Stimulated activated naive B cell treated with anti-CD40 and anti-IgM and Interleukin-4, amounts not matched to agents 10 μg/mL and 1 μg/mL and 100 μg/mL, for 72 hours (primary cell): ENCODE measurements around the gene OTUD3.
"Not testable (repeated sequence)": the region's sequence is repeated elsewhere in the genome, so short reads cannot be mapped to it uniquely, and the experiment has no call there.

Source experiments
- ATAC-seq, 2 donors: fragments of 150-1000 bp; cut with Tn5 transposase; replicated peaks; 2 replicates each; pipeline ENCODE4 v1.10.0; 2021; ENCODE audit warnings: moderate library complexity in 1 of 2
- DNase-seq: peaks from one replicate; pipeline ENCODE4 v3.0.0; 2021
- H3K27ac Mint-ChIP-seq: one replicate; pipeline ENCODE4 v1.8.0; 2022; ENCODE audit warnings: mild to moderate bottlenecking, mixed read lengths
- H3K27me3 Mint-ChIP-seq, 2 donors: one replicate each; pipeline ENCODE4 v1.8.0; 2022; ENCODE audit warnings: mixed read lengths in 2 of 2
- H3K36me3 Mint-ChIP-seq, 2 donors: one replicate each; pipeline ENCODE4 v1.8.0; 2022; ENCODE audit warnings: mixed read lengths in 2 of 2, mild to moderate bottlenecking in 1 of 2
- H3K4me1 Mint-ChIP-seq, 2 donors: one replicate each; pipeline ENCODE4 v1.8.0; 2022; ENCODE audit warnings: mixed read lengths in 2 of 2, mild to moderate bottlenecking in 1 of 2
- H3K4me3 Mint-ChIP-seq, 2 donors: one replicate each; pipeline ENCODE4 v1.8.0; 2022; ENCODE audit warnings: mild to moderate bottlenecking in 2 of 2, mixed read lengths in 2 of 2, moderate library complexity in 1 of 2
- H3K9me3 Mint-ChIP-seq, 2 donors: one replicate each; pipeline ENCODE4 v1.8.0; 2022; ENCODE audit warnings: mixed read lengths in 2 of 2, mild to moderate bottlenecking in 1 of 2

OTUD3 gene

GRCh38 chr1:19879227-19879626 lies 3.0 kb upstream of the OTUD3 start:
- DNase-seq (no peak), ATAC-seq (no peak)
- Mint-ChIP-seq H3K4me1 (peaks cover 9 to 14% of the 10 kb centered on the region in 2 donors), H3K27ac (no peak overlapping the region), H3K27me3 (peaks cover 22 to 33% of the 10 kb centered on the region in 2 donors), H3K4me3 (no peak overlapping the region), H3K9me3 (no peaks in the 10 kb centered on the region), H3K36me3 (peaks cover 0 to 3% of the 10 kb centered on the region in 2 donors)

DNA sequence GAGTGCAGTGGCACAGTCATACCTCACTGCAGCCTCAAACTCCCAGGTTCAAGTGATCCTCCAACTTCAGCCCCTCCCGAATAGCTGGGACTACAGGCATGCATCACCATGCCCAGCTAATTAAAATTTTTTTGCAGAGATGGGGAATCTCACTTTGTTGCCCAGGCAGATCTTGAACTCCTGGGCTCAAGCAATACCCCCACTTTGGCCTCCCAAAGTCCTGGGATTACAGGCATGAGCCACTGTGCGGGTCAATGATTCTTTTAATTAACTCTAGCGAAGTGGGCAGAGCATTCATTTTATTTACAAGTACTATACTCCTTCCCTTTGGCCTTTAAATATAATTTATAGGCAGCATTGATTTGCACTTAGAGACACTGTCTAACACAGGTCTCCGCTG lies 2.5 kb upstream of the OTUD3 start:
- peaks cover 9 to 19% of the 10 kb centered on the region in 2 donors for H3K4me1 Mint-ChIP-seq
- no peak overlapping the region for H3K4me3 Mint-ChIP-seq
- peaks cover 0 to 3% of the 10 kb centered on the region in 2 donors for H3K36me3 Mint-ChIP-seq
- no peak for DNase-seq
- H3K9me3 Mint-ChIP-seq, result no peaks in the 10 kb centered on the region
- H3K27ac Mint-ChIP-seq, result no peak overlapping the region
- peaks cover 18 to 29% of the 10 kb centered on the region in 2 donors for H3K27me3 Mint-ChIP-seq
- no peak for ATAC-seq

- peaks cover 18 to 28% of the 10 kb centered on the region in 2 donors for H3K4me1 Mint-ChIP-seq
- not testable (repeated sequence) for H3K27ac Mint-ChIP-seq, H3K9me3 Mint-ChIP-seq, H3K36me3 Mint-ChIP-seq, DNase-seq, H3K4me3 Mint-ChIP-seq, ATAC-seq
- peaks cover 9 to 22% of the 10 kb centered on the region in 2 donors for H3K27me3 Mint-ChIP-seq
Measured at GRCh38 chr1:19880841-19881240, 1.4 kb upstream of the OTUD3 start.

DNA sequence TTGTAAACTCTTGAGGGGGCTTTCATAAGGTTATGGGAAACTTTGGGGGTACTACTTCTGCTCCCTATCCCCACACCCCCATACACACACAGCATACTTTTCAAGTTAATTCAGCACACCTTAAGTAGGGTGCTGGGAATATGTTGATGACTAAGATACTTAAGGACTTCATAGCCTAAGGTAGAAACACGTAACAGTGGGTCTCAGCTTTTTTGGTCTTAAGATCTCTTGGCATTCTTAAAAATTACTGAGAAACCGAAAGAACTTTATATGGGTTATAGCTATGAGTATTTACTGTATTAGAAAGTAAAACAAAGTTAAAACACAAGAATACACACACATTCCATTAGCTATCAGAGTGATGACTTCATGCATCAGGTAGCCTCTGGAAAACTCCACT lies 2.1 kb downstream of the OTUD3 start:
- Mint-ChIP-seq H3K27ac (no peak overlapping the region), H3K27me3 (no peaks in the 10 kb centered on the region), H3K9me3 (no peaks in the 10 kb centered on the region), H3K4me3 (no peak overlapping the region), H3K4me1 (peaks cover 21 to 35% of the 10 kb centered on the region in 2 donors), H3K36me3 (peaks cover 5 to 15% of the 10 kb centered on the region in 2 donors)
- ATAC-seq, result no peak
- no peak for DNase-seq

DNA sequence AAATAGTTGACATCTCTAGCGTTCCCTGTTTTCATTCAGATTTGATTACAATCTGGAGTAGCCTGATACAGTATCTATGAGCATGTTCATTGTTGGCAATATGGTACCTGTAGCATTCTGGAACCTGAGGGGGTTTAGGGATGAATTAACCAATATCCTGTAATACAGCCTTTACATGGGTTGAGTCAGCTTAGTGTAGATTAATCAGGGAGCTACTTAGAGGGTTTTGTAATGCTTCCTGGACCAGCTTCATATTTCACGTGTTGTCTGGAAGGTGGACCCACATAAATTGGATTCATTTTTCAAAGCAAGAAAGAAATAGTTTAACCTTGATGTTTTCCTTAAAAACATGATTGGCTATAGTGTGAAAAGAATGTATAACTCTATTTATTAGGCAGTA lies 3.6 kb downstream of the OTUD3 start:
- H3K4me3 Mint-ChIP-seq, result no peak overlapping the region
- DNase-seq (no peak), ATAC-seq (no peak)
- no peak overlapping the region for H3K27ac Mint-ChIP-seq
- no peaks in the 10 kb centered on the region for H3K27me3 Mint-ChIP-seq
- peaks cover 21 to 35% of the 10 kb centered on the region in 2 donors for H3K4me1 Mint-ChIP-seq
- H3K36me3 Mint-ChIP-seq, result peaks cover 9 to 20% of the 10 kb centered on the region in 2 donors
- no peaks in the 10 kb centered on the region for H3K9me3 Mint-ChIP-seq

DNA sequence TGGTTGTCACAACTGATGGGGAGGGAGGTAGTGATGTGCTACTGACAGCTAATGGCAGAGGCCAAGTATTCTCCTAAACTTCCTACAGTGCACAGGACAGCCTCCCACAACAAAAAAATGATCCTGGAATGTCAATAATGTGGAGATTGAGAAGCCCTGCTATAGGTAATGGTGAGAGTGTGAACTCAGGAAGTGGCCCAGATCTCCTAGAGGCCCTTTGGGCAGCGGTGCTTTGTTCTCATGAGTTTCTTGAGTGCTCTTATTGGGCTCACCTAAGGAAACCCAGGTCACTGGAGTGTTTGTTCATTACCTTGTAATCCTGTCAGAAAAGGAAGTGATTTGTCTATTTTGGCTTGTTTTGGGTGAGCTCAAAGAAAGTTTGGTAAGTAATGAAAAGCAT lies 5.9 kb downstream of the OTUD3 start:
- DNase-seq (no peak), ATAC-seq (no peak)
- peaks cover 24 to 38% of the 10 kb centered on the region in 2 donors for H3K36me3 Mint-ChIP-seq
- no peaks in the 10 kb centered on the region for H3K27me3 Mint-ChIP-seq
- H3K9me3 Mint-ChIP-seq, result no peaks in the 10 kb centered on the region
- no peak overlapping the region for H3K27ac Mint-ChIP-seq
- H3K4me1 Mint-ChIP-seq, result peaks cover 26 to 52% of the 10 kb centered on the region in 2 donors
- H3K4me3 Mint-ChIP-seq, result no peak overlapping the region

DNA sequence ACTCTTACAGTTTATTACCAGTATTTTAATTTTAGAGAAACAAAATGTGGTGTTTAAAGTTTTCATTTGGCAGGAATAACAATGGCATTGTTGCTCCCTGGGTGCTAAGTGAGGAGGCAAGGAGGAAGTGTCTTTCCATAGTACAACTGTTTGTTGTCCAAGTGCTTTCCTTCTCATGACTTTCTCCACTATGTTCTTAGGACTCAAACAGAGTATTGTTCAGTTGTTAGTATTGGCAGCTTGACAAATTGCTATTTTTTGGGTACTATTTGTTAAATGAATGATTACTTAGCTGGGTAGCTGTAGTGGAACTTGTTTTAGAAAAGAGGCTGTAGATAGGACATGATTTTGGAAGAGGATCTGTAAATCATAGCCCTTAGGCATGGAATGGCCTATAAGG lies 7.5 kb downstream of the OTUD3 start:
- no peak overlapping the region for H3K27ac Mint-ChIP-seq
- H3K9me3 Mint-ChIP-seq, result no peaks in the 10 kb centered on the region
- H3K36me3 Mint-ChIP-seq, result peaks cover 26 to 46% of the 10 kb centered on the region in 2 donors
- no peak overlapping the region for H3K4me3 Mint-ChIP-seq
- peaks cover 24 to 38% of the 10 kb centered on the region in 2 donors for H3K4me1 Mint-ChIP-seq
- no peak for ATAC-seq
- no peak for DNase-seq
- no peaks in the 10 kb centered on the region for H3K27me3 Mint-ChIP-seq

- ATAC-seq, result no peak
- no peak overlapping the region for H3K4me3 Mint-ChIP-seq
- no peaks in the 10 kb centered on the region for H3K27me3 Mint-ChIP-seq
- peaks cover 32 to 50% of the 10 kb centered on the region in 2 donors for H3K36me3 Mint-ChIP-seq
- no peak for DNase-seq
- H3K27ac Mint-ChIP-seq, result no peak overlapping the region
- no peaks in the 10 kb centered on the region for H3K9me3 Mint-ChIP-seq
- H3K4me1 Mint-ChIP-seq, result peaks cover 20 to 39% of the 10 kb centered on the region in 2 donors
Measured at GRCh38 chr1:19892129-19892528, 9.9 kb downstream of the OTUD3 start.

- peaks cover 20 to 38% of the 10 kb centered on the region in 2 donors for H3K4me1 Mint-ChIP-seq
- no peak for DNase-seq
- peak; percentile 31 to 65 for ATAC-seq
- H3K36me3 Mint-ChIP-seq, result peaks cover 36 to 54% of the 10 kb centered on the region in 2 donors
- peak overlapping the region in 1 of 2 donors; percentile 19 for H3K4me3 Mint-ChIP-seq
- no peaks in the 10 kb centered on the region for H3K9me3 Mint-ChIP-seq
- peak overlapping the region; percentile 80 for H3K27ac Mint-ChIP-seq
- no peaks in the 10 kb centered on the region for H3K27me3 Mint-ChIP-seq
Measured at GRCh38 chr1:19892628-19893168, 10.5 kb downstream of the OTUD3 start.

DNA sequence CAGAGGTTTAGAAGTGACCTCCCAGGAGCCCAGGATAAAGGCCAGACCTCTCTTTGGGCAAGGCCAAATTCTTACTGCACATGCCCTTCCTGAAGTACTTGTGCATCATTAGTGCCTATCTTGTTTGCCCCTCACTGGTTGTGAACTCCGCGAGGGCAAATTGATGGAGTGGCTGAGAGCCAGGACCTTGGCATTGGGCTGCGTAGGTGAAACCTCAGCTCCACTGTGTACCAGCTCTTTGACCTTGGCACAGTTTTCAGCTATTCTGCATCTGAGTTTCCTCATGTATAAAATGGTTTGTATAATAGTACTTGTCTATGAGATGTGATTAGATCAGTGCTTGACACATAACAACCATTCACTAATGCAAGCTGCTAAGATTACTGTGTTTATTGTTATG lies 11.5 kb downstream of the OTUD3 start:
- H3K4me3 Mint-ChIP-seq, result no peak overlapping the region
- H3K36me3 Mint-ChIP-seq, result peaks cover 32 to 49% of the 10 kb centered on the region in 2 donors
- no peaks in the 10 kb centered on the region for H3K27me3 Mint-ChIP-seq
- H3K27ac Mint-ChIP-seq, result no peak overlapping the region
- no peaks in the 10 kb centered on the region for H3K9me3 Mint-ChIP-seq
- DNase-seq, result no peak
- H3K4me1 Mint-ChIP-seq, result peaks cover 17 to 31% of the 10 kb centered on the region in 2 donors
- ATAC-seq, result no peak

- H3K9me3 Mint-ChIP-seq, result peaks cover 0 to 1% of the 10 kb centered on the region in 2 donors
- H3K36me3 Mint-ChIP-seq, result peaks cover 37 to 54% of the 10 kb centered on the region in 2 donors
- ATAC-seq (no peak), DNase-seq (no peak)
- no peak overlapping the region for H3K27ac Mint-ChIP-seq
- peaks cover 17 to 31% of the 10 kb centered on the region in 2 donors for H3K4me1 Mint-ChIP-seq
- H3K27me3 Mint-ChIP-seq, result no peaks in the 10 kb centered on the region
- H3K4me3 Mint-ChIP-seq, result no peak overlapping the region
Measured at GRCh38 chr1:19894218-19894617, 12.0 kb downstream of the OTUD3 start.

GRCh38 chr1:19901653-19902052 lies 19.5 kb downstream of the OTUD3 start:
- no peaks in the 10 kb centered on the region for H3K27me3 Mint-ChIP-seq
- DNase-seq (no peak), ATAC-seq (no peak)
- peaks cover 50 to 65% of the 10 kb centered on the region in 2 donors for H3K36me3 Mint-ChIP-seq
- H3K27ac Mint-ChIP-seq, result no peak overlapping the region
- H3K4me1 Mint-ChIP-seq, result peaks cover 0 to under 1% of the 10 kb centered on the region in 2 donors
- H3K9me3 Mint-ChIP-seq, result peaks cover 2 to 3% of the 10 kb centered on the region in 2 donors
- H3K4me3 Mint-ChIP-seq, result no peak overlapping the region

GRCh38 chr1:19903621-19904020 lies 21.4 kb downstream of the OTUD3 start:
- ATAC-seq (no peak), DNase-seq (no peak)
- Mint-ChIP-seq H3K9me3 (peaks cover 2 to 3% of the 10 kb centered on the region in 2 donors), H3K27me3 (no peaks in the 10 kb centered on the region), H3K4me1 (no peaks in the 10 kb centered on the region), H3K4me3 (no peak overlapping the region), H3K36me3 (peaks cover 54 to 70% of the 10 kb centered on the region in 2 donors), H3K27ac (peak overlapping the region; percentile 27)

GRCh38 chr1:19907456-19907855 lies 25.3 kb downstream of the OTUD3 start:
- H3K4me3 Mint-ChIP-seq, result no peak overlapping the region
- H3K27ac Mint-ChIP-seq, result peak overlapping the region; percentile 9
- no peaks in the 10 kb centered on the region for H3K9me3 Mint-ChIP-seq
- no peaks in the 10 kb centered on the region for H3K4me1 Mint-ChIP-seq
- peaks cover 54 to 68% of the 10 kb centered on the region in 2 donors for H3K36me3 Mint-ChIP-seq
- no peaks in the 10 kb centered on the region for H3K27me3 Mint-ChIP-seq
- DNase-seq, result no peak
- no peak for ATAC-seq

- Mint-ChIP-seq H3K4me3 (no peak overlapping the region), H3K27me3 (no peaks in the 10 kb centered on the region), H3K9me3 (no peaks in the 10 kb centered on the region), H3K4me1 (no peaks in the 10 kb centered on the region), H3K27ac (no peak overlapping the region), H3K36me3 (peaks cover 56 to 58% of the 10 kb centered on the region in 2 donors)
- no peak for DNase-seq
- ATAC-seq, result no peak
Measured at GRCh38 chr1:19909392-19909791, 27.2 kb downstream of the OTUD3 start.
